Neural cell (in vitro differentiated cells): ENCODE measurements around the gene B3GALNT1. TPM values are rescaled to one million over a fixed set of nuclear protein-coding genes. Genes with fewer than 3 reads are reported as not detected.

Experiments used
- H2AFZ ChIP-seq: fragments of 200-600, 300-800 bp; sonication (generic), shearing (Covaris generic); 2 replicates; pipeline ENCODE4 v1.6.0; 2014; ENCODE audit warnings: low read depth, mild to moderate bottlenecking, antibody characterized with exemption, low read length, moderate library complexity
- H3F3A ChIP-seq: fragments of 200-600 bp; shearing (Covaris generic); 2 replicates; pipeline ENCODE4 v1.6.1; 2016; ENCODE audit warnings: mild to moderate bottlenecking, moderate library complexity, mixed read lengths, antibody characterized with exemption, low read length; ENCODE audit not compliant: insufficient read depth, poor library complexity, severe bottlenecking
- H3K27ac ChIP-seq: fragments of 200-600, 300-800 bp; sonication (generic), shearing (Covaris generic); 2 replicates; pipeline ENCODE4 v1.5.1; 2014; ENCODE audit warnings: mild to moderate bottlenecking, low read length, moderate library complexity
- H3K27me3 ChIP-seq: fragments of 300-800, 200-600 bp; sonication (generic), shearing (Covaris generic); 2 replicates; pipeline ENCODE4 v1.6.0; 2014; ENCODE audit warnings: mild to moderate bottlenecking, low read depth, low read length, moderate library complexity; ENCODE audit not compliant: insufficient read depth
- H3K36me3 ChIP-seq: fragments of 300-800, 200-600 bp; sonication (generic), shearing (Covaris generic); 2 replicates; pipeline ENCODE4 v1.5.1; 2014; ENCODE audit warnings: mild to moderate bottlenecking, antibody characterized with exemption, low read length, moderate library complexity; ENCODE audit not compliant: insufficient read depth
- H3K4me2 ChIP-seq: fragments of 300-800, 200-600 bp; sonication (generic), shearing (Covaris generic); 2 replicates; pipeline ENCODE4 v1.6.0; 2014; ENCODE audit warnings: mild to moderate bottlenecking, low read length
- H3K4me3 ChIP-seq: fragments of 300-800, 200-600 bp; sonication (generic), shearing (Covaris generic); 2 replicates; pipeline ENCODE4 v1.5.1; 2014; ENCODE audit warnings: mild to moderate bottlenecking, low read length, moderate library complexity
- H3K79me2 ChIP-seq: fragments of 200-600 bp; shearing (Covaris generic); replicated peaks from 2 replicates; pipeline ENCODE4 v1.6.0; 2014; ENCODE audit warnings: mild to moderate bottlenecking, low read length, moderate library complexity; ENCODE audit not compliant: insufficient read depth
- H3K9ac ChIP-seq: fragments of 300-800, 200-600 bp; sonication (generic), shearing (Covaris generic); 2 replicates; pipeline ENCODE4 v1.6.1; 2016; ENCODE audit warnings: mild to moderate bottlenecking, low read length, mixed read lengths
- H3K9me2 ChIP-seq: fragments of 200-600 bp; shearing (Covaris generic); 2 replicates; pipeline ENCODE4 v1.6.1; 2016; ENCODE audit warnings: mild to moderate bottlenecking, low read length, mixed read lengths; ENCODE audit not compliant: insufficient read depth
- H3K9me3 ChIP-seq: fragments of 200-600, 300-800 bp; sonication (generic), shearing (Covaris generic); 2 replicates; pipeline ENCODE4 v1.6.1; 2016; ENCODE audit warnings: mild to moderate bottlenecking, mixed run types, low read length, moderate library complexity, mixed read lengths
- H4K20me1 ChIP-seq: fragments of 200-600 bp; shearing (Covaris generic); 2 replicates; pipeline ENCODE4 v1.6.1; 2016; ENCODE audit warnings: mild to moderate bottlenecking, mixed run types; ENCODE audit not compliant: insufficient read depth
- EZH2 ChIP-seq: fragments of 200-600, 300-800 bp; shearing (Covaris generic), sonication (generic); IDR thresholded peaks from 2 replicates; pipeline ENCODE4 v1.6.1; 2014; ENCODE audit warnings: antibody characterized with exemption, low read length, borderline replicate concordance, mild to moderate bottlenecking; ENCODE audit not compliant: insufficient read depth, poor library complexity, severe bottlenecking
- MXI1 ChIP-seq: fragments of 450-650 bp; conservative IDR thresholded peaks from 2 replicates; pipeline ENCODE4 v1.6.1; 2014; ENCODE audit warnings: antibody characterized with exemption, mild to moderate bottlenecking; ENCODE audit not compliant: poor library complexity, severe bottlenecking
- POLR2AphosphoS5 ChIP-seq: IDR thresholded peaks from 2 replicates; pipeline ENCODE4 v1.6.1; 2012
- RAD21 ChIP-seq: fragments of 450-650 bp; conservative IDR thresholded peaks from 2 replicates; pipeline ENCODE4 v1.6.1; 2014; ENCODE audit warnings: antibody characterized with exemption, mild to moderate bottlenecking, moderate library complexity
- SMC3 ChIP-seq: fragments of 450-650 bp; conservative IDR thresholded peaks from 2 replicates; pipeline ENCODE4 v1.6.1; 2014; ENCODE audit warnings: antibody characterized with exemption, mild to moderate bottlenecking, moderate library complexity; ENCODE audit not compliant: poor library complexity
- TAF1 ChIP-seq: IDR thresholded peaks from 2 replicates; pipeline ENCODE4 v1.6.1; 2012; ENCODE audit warnings: low read depth
- polyA plus RNA-seq: library from polyadenylated mRNA; depleted of rRNA; stranded (reverse); fragments of >200 nt; gene quantifications from 2 replicates; pipeline ENCODE4 v1.2.3, GENCODE V29; 2014
- TF ChIP-seq, protein P1 (sequence below): IDR thresholded peaks from 2 replicates; pipeline ENCODE4 v1.6.1; 2012; ENCODE audit warnings: borderline replicate concordance
- TF ChIP-seq, protein P2 (sequence below): fragments of 450-650 bp; IDR thresholded peaks from 2 replicates; pipeline ENCODE4 v1.5.1; 2014; ENCODE audit warnings: antibody characterized with exemption, mild to moderate bottlenecking, moderate library complexity; ENCODE audit not compliant: poor library complexity, severe bottlenecking

The B3GALNT1 gene
- polyA plus RNA-seq, 1 donor from 2014 or later: 31.7 TPM

DNA sequence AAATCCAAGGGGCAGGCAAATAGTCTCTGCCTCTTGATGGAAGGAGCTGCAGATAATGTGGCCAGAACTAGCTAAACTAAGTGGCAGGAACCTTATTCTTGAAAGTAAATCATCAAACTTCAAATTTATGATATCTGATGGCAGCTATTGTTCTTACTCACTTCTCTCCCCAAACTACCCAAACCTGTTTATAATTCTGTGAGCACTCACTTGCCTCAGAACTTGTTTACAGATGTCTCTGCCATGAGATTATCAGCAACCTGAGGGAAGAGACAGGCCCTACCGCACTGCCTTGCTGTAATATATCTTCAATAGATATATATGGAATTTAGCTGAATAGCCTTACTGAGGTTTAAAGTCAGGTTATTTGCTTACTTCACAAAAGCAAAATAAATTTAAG, 2.2 kb upstream of the B3GALNT1 start:
- Histone ChIP-seq H3K27ac (no peak overlapping the region), H2AFZ (no peak overlapping the region), H3F3A (no peaks in the 10 kb centered on the region), H3K27me3 (peaks cover 20% of the 10 kb centered on the region), H3K4me2 (no peak overlapping the region), H3K79me2 (no peaks in the 10 kb centered on the region), H3K9me3 (no peaks in the 10 kb centered on the region), H3K9me2 (no peaks in the 10 kb centered on the region), H3K4me3 (no peak overlapping the region), H3K9ac (no peak overlapping the region), H3K36me3 (no peaks in the 10 kb centered on the region), H4K20me1 (no peaks in the 10 kb centered on the region)
- TF ChIP-seq EZH2: no peak
- TF ChIP-seq, protein P1, sequence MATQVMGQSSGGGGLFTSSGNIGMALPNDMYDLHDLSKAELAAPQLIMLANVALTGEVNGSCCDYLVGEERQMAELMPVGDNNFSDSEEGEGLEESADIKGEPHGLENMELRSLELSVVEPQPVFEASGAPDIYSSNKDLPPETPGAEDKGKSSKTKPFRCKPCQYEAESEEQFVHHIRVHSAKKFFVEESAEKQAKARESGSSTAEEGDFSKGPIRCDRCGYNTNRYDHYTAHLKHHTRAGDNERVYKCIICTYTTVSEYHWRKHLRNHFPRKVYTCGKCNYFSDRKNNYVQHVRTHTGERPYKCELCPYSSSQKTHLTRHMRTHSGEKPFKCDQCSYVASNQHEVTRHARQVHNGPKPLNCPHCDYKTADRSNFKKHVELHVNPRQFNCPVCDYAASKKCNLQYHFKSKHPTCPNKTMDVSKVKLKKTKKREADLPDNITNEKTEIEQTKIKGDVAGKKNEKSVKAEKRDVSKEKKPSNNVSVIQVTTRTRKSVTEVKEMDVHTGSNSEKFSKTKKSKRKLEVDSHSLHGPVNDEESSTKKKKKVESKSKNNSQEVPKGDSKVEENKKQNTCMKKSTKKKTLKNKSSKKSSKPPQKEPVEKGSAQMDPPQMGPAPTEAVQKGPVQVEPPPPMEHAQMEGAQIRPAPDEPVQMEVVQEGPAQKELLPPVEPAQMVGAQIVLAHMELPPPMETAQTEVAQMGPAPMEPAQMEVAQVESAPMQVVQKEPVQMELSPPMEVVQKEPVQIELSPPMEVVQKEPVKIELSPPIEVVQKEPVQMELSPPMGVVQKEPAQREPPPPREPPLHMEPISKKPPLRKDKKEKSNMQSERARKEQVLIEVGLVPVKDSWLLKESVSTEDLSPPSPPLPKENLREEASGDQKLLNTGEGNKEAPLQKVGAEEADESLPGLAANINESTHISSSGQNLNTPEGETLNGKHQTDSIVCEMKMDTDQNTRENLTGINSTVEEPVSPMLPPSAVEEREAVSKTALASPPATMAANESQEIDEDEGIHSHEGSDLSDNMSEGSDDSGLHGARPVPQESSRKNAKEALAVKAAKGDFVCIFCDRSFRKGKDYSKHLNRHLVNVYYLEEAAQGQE: no peak
- TF ChIP-seq SMC3: no peak
- TF ChIP-seq TAF1: no peak
- no peak for TF ChIP-seq RAD21
- TF ChIP-seq, protein P2, sequence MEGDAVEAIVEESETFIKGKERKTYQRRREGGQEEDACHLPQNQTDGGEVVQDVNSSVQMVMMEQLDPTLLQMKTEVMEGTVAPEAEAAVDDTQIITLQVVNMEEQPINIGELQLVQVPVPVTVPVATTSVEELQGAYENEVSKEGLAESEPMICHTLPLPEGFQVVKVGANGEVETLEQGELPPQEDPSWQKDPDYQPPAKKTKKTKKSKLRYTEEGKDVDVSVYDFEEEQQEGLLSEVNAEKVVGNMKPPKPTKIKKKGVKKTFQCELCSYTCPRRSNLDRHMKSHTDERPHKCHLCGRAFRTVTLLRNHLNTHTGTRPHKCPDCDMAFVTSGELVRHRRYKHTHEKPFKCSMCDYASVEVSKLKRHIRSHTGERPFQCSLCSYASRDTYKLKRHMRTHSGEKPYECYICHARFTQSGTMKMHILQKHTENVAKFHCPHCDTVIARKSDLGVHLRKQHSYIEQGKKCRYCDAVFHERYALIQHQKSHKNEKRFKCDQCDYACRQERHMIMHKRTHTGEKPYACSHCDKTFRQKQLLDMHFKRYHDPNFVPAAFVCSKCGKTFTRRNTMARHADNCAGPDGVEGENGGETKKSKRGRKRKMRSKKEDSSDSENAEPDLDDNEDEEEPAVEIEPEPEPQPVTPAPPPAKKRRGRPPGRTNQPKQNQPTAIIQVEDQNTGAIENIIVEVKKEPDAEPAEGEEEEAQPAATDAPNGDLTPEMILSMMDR: no peak
- no peak for TF ChIP-seq MXI1

DNA sequence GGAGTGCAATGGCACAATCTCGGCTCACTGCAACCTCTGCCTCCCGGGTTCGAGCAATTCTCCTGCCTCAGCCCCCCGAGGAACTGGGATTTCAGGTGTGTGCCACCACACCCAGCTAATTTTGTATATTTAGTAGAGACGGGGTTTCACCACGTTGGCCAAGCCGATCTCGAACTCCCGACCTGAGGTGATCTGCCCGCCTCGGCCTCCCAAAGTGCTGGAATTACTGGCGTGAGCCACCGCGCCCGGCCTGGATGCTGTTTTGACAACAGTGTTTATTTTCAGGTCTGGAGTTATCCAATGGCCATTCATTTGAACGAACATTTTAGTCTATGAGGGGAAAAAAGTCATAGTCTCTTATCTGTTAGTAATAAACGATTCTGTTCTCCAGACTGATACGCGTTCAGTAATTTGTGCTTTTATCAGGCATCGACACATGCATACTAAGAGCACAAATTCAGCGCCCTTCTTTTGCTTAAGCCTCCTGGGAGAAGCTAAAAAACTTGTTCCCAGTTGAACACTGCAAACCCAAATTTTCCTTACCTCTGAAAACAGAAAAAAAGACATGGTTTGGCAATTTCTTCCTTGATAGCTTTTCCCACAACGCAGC, 1.3 kb downstream of the B3GALNT1 start:
- Histone ChIP-seq H2AFZ (no peak overlapping the region), H3K4me3 (peak overlapping the region; percentile 68), H3K9me3 (no peaks in the 10 kb centered on the region), H4K20me1 (no peaks in the 10 kb centered on the region), H3F3A (no peaks in the 10 kb centered on the region), H3K79me2 (no peaks in the 10 kb centered on the region), H3K27me3 (peaks cover 20% of the 10 kb centered on the region), H3K9me2 (no peaks in the 10 kb centered on the region), H3K27ac (no peak overlapping the region), H3K4me2 (no peak overlapping the region), H3K9ac (no peak overlapping the region), H3K36me3 (no peaks in the 10 kb centered on the region)
- no peak for TF ChIP-seq POLR2AphosphoS5
- no peak for TF ChIP-seq MXI1
- no peak for TF ChIP-seq RAD21
- TF ChIP-seq, protein P1: no peak
